GM10248 (cell line): ENCODE data around the gene APOH.

ENCODE experiments used
- CTCF ChIA-PET: fragments of 300-600 bp; sonication (Branson Sonifier 250); formaldehyde crosslinking; extraction: SDS; loops from one replicate; lab custom pipeline; 2021; ENCODE audit warnings: antibody characterized with exemption; lab: Yijun Ruan, JAX
- POLR2A ChIA-PET: fragments of 350-650 bp; sonication (Branson Sonifier 250); formaldehyde crosslinking; extraction: SDS; loops from one replicate; lab custom pipeline; 2020; ENCODE audit warnings: antibody characterized with exemption; lab: Yijun Ruan, JAX
- DNase-seq: peaks from one replicate; pipeline ENCODE4 v3.0.0; 2012; ENCODE audit errors: extremely low spot score
- CTCF ChIP-seq: IDR thresholded peaks from 2 replicates; pipeline ENCODE4 v1.5.1; 2012; ENCODE audit warnings: mild to moderate bottlenecking, low read depth; ENCODE audit errors: extremely low read depth, missing control alignments, control extremely low read depth

Gene APOH

DNA sequence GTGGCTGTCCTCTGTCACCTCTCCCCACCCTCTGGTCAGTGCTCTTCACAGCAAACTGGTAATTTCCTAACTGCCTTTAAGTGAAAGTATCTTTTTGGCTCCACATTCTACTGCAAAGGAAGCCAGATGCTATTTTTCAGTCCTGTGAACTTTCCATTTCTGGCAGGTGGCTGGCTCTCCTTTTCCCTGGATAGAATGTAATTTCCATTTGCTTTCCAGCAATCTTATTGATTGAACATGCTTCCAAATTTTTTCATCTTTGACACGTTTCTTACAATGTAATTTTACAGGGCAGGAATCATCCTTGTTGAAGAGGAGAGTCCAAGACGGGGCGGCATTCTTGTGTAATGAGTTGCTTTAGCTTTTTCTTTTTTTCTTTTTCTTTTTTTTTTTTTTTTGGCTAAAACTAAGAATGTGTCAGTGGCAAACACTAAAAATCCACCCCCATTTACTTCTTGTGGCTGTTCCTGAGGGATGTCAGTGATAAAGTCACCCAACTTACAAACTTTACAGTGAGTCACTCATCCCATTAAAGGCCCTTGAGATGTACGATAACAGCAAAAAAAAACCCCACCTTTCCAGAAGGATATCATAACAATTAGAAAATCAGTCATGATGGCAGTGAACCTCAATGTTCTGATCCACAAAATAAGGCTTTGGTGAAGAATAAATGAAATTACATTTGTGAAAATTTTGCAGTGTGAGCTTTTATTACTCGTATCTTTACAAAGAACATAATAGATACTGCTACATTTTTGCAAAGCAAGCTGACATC lies 43.8 kb upstream of the APOH start:
- TF ChIP-seq CTCF = no peak
- no peak for DNase-seq
- CTCF ChIA-PET = interaction anchor here (1.3 kb wide), 1 partner anchor 40 kb away, joined by 4 read pairs; no protein-coding TSS in a partner anchor
- POLR2A ChIA-PET = no interaction called here

- DNase-seq = no peak
- ChIA-PET POLR2A (no interaction called here), CTCF (no interaction called here)
- TF ChIP-seq CTCF = no peak
Observed at GRCh38 chr17:66271512-66271911, 42.3 kb upstream of the APOH start.

DNA sequence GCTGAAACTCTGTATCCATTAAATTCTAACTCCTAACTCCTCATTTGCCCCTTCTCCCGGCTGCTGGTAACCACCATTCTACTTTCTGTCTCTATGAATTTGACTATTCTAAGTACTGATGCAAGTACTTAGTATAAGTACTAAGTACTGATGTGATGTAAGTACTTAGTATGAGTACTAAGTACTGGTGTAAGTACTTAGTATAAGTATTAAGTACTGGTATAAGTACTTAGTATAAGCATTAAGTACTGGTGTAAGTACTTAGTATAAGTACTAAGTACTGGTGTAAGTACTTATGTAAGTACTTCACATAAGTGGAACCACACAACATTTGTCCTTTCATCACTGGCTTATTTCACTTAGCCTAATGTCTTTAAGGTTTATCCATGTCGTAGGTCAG lies 40.9 kb upstream of the APOH start:
- DNase-seq = no peak
- ChIA-PET POLR2A (no interaction called here), CTCF (no interaction called here)
- TF ChIP-seq CTCF = no peak

DNA sequence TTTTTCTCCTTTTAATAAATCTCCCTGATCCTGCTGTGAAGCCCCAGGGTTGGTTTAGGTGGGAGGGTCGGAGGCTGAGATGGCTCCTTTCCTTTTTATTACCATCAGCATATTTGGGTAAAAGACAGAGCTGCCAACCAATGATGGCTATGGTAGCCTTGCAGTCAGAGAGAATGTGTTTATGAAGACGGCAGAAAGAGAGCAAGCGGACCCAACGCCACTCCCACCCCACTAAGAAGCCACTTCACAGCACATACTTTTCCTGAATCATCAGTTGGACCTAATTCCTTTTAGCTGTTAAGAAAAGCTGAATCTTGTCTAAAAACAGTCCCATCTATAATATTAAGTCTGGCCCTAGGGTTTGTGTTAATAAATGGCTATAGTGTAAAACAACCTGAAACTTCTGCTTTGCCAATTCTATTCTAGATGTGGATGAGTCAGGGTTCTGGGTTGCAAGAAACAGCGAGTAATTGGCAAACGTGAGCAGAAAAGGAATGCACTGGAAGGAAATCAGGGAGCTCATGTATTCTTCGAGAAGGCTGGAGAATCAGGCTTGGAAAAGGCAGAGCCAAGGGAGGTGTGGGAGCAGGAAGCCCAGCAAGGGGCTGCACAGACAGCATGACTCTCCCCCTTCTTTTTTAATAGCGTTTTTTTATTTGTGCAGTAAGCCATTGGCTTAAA lies 39.2 kb upstream of the APOH start:
- ChIA-PET POLR2A (interaction anchor here (0.5 kb wide), 1 partner anchor 966 kb away, joined by 3 read pairs; no protein-coding TSS in a partner anchor), CTCF (no interaction called here)
- no peak for TF ChIP-seq CTCF
- no peak for DNase-seq

DNA sequence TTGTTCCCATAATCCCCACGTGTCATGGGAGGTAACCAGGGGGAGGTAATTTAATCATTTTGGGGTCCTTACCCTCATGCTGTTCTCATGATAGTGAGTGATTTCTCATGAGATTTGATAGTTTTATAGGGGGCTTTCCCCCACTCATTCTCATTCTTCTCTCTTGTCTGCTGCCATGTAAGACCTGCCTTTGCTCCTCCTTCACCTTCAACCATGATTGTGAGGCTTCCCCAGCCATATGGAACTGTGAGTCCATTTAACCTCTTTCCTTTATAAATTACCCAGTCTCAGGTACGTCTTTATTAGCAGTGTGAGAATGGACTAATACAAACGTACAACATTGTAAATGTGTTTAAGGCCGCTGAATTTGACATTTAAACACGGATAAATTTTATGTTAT lies 35.5 kb upstream of the APOH start:
- no peak for TF ChIP-seq CTCF
- DNase-seq = no peak
- ChIA-PET POLR2A (no interaction called here), CTCF (interaction anchor here (0.7 to 1.4 kb wide), 2 partner anchors 10 to 304 kb away, joined by 3 to 4 read pairs; no protein-coding TSS in a partner anchor)

GRCh38 chr17:66262767-66263166 lies 33.6 kb upstream of the APOH start:
- CTCF ChIA-PET = no interaction called here
- DNase-seq = no peak
- POLR2A ChIA-PET = no interaction called here
- TF ChIP-seq CTCF = no peak
